NT2/D1 (cell line): ENCODE data around the gene TMEM252.

ENCODE experiments used
- DNase-seq: peaks from one replicate; pipeline ENCODE4 v3.0.0-alpha.2; 2011; ENCODE audit warnings: low read depth, low spot score
- H3K27me3 ChIP-seq: 2 replicates; pipeline ENCODE4 v1.6.0; 2011; ENCODE audit warnings: mild to moderate bottlenecking; ENCODE audit not compliant: insufficient read length, insufficient read depth
- H3K36me3 ChIP-seq: 2 replicates; pipeline ENCODE4 v1.6.1; 2011; ENCODE audit warnings: mild to moderate bottlenecking, low read length, mixed read lengths; ENCODE audit not compliant: insufficient read depth, insufficient read length
- H3K4me1 ChIP-seq: 2 replicates; pipeline ENCODE4 v1.5.1; 2011; ENCODE audit not compliant: insufficient read depth, insufficient read length
- H3K4me3 ChIP-seq: 2 replicates; pipeline ENCODE4 v1.5.1; 2011; ENCODE audit warnings: low read depth; ENCODE audit not compliant: insufficient read length
- H3K9ac ChIP-seq: 2 replicates; pipeline ENCODE4 v1.6.0; 2011; ENCODE audit warnings: low read depth; ENCODE audit not compliant: insufficient read length
- H3K9me3 ChIP-seq: 2 replicates; pipeline ENCODE4 v1.5.1; 2011; ENCODE audit warnings: mild to moderate bottlenecking, low read length; ENCODE audit not compliant: insufficient read depth
- SUZ12 ChIP-seq: IDR thresholded peaks from 2 replicates; pipeline ENCODE4 v1.6.1; 2011; ENCODE audit not compliant: insufficient read length, insufficient read depth; ENCODE audit errors: extremely low read depth
- YY1 ChIP-seq: IDR thresholded peaks from 2 replicates; pipeline ENCODE4 v1.6.1; 2011; ENCODE audit not compliant: insufficient read length, insufficient read depth
- ZNF274 ChIP-seq: IDR thresholded peaks from 2 replicates; pipeline ENCODE4 v1.6.1; 2011; ENCODE audit warnings: mild to moderate bottlenecking, low read depth, low read length

Gene TMEM252

DNA sequence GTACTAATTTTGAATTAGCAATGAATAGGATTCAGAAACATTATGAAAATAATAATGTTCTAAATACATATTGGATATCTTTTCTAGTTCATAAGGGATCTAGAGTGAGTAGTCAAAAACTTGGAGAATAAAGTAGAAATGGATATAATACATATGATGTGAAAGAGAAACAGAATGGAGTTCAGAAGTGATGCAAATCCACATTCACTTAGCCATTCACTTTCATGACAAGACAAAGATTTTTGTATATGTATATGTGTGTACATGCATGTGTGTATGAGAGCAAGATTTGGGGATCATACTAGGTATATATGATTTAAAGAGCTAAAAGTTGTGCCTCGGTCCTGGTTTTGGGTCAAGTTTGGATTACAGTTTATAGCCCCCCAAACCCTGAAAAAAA, 34.1 kb downstream of the TMEM252 start:
- TF ChIP-seq SUZ12 (no peak), ZNF274 (no peak), YY1 (no peak)
- H3K4me3 ChIP-seq: no peak overlapping the region
- H3K9me3 ChIP-seq: peaks cover 7% of the 10 kb centered on the region
- H3K9ac ChIP-seq: no peak overlapping the region
- H3K27me3 ChIP-seq: peaks cover 94% of the 10 kb centered on the region
- no peaks in the 10 kb centered on the region for H3K4me1 ChIP-seq
- no peaks in the 10 kb centered on the region for H3K36me3 ChIP-seq
- DNase-seq: no peak

DNA sequence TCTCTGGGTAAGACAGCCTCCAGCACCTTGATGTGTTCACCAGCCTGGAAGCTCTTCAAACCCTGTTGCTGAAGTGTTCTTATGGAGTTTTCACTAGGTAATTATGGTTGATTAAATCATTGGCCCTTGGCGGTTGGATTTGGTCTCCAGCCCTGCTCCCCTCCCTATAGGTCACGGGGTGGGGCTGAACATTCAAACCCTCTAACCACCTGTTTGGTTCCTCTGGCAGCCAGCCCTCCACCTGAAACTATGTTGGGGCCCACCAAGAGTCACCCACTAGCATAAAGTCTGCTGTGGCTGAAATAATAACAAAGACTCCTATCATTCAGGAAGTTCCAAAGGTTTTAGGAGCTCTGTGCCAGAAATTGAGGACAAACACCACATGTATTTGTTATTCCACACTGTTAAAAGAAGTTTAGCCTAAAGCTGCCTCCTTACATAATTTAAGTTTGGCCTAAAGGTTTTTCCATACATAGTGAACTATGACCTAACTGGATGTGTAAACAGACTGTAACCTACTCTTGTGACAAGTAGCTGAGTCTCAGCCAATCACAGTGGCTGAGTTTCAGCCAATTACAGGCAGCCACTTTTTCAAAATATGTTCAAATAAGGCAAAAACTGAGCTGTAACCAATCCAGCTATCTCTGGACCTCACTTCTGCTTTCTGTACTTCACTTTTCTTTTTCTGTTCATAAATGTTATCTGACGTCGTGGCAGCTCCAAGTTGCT, 34.8 kb downstream of the TMEM252 start:
- no peaks in the 10 kb centered on the region for H3K36me3 ChIP-seq
- no peak overlapping the region for H3K9ac ChIP-seq
- DNase-seq: no peak
- H3K4me1 ChIP-seq: no peaks in the 10 kb centered on the region
- H3K9me3 ChIP-seq: peaks cover 6% of the 10 kb centered on the region
- TF ChIP-seq SUZ12 (no peak), YY1 (no peak), ZNF274 (no peak)
- H3K27me3 ChIP-seq: peaks cover 94% of the 10 kb centered on the region
- H3K4me3 ChIP-seq: no peak overlapping the region

DNA sequence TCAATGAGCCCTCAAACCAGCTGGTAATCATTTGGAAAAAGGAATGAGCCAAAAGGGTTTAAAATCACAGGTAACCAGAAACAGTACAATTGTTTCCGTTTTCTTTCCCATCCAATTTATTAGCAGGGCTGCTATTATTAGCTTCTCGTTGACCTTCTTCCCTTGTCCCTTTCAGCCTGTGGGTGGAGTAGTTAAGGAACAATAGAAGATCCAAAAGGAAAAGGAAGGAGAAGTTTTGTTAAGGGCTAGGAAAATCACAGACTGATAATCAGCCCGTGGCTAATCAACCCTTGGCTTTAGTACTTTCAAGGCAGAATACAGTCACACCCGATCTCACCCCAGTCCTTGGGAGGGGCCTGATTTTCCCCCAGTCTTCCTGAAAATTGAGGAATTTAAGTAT, 38.4 kb downstream of the TMEM252 start:
- Histone ChIP-seq H3K4me3 (no peak overlapping the region), H3K9ac (no peak overlapping the region), H3K9me3 (no peaks in the 10 kb centered on the region), H3K36me3 (no peaks in the 10 kb centered on the region), H3K4me1 (no peaks in the 10 kb centered on the region), H3K27me3 (peaks cover 94% of the 10 kb centered on the region)
- TF ChIP-seq YY1 (no peak), SUZ12 (no peak), ZNF274 (no peak)
- no peak for DNase-seq

DNA sequence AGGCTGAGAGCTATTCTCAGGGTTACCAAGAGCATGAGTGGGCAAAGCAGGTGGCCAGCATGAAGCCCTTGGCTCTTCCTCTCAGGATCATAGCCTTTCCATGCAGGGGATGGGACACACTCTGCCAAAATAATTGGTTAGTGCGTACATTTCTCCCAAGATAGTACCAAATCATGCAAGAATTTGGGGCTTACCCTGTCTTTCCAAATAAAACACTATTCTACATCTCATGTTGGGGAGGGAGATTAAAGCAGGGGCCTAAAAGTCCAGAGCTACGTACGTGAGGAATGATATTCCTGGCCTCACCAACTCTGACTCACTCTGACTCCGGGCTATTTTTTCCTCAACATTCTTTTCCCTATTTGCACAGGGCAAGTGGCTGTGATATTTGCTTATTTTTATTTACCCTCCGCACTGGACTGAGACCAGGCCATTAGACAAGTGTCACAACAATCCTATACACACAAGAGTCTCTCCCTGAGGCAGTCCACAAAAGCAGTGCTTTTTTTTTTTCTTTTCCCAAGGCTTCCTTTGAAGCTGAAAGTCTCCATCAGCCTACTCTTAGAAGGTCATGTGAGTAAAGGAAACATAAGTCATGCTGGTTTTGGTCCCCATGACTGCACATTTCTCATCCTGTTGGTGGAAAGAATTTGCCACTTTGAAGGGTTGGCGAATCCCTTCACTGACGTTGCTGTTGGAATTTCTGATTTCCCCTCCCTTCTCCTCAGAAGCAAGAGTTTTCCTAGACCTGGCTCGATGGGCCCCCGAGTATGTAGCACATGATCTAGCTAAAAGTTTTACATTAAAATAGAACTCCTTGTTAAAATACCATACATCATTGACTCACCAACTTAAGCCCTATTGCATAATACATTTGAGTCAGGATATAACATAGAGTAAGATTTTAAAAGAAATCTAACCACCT, 40.0 kb downstream of the TMEM252 start:
- DNase-seq: no peak
- no peaks in the 10 kb centered on the region for H3K36me3 ChIP-seq
- TF ChIP-seq SUZ12 (no peak), YY1 (no peak), ZNF274 (no peak)
- H3K4me3 ChIP-seq: no peak overlapping the region
- H3K4me1 ChIP-seq: no peaks in the 10 kb centered on the region
- H3K9ac ChIP-seq: no peak overlapping the region
- no peaks in the 10 kb centered on the region for H3K9me3 ChIP-seq
- H3K27me3 ChIP-seq: peaks cover 90% of the 10 kb centered on the region

DNA sequence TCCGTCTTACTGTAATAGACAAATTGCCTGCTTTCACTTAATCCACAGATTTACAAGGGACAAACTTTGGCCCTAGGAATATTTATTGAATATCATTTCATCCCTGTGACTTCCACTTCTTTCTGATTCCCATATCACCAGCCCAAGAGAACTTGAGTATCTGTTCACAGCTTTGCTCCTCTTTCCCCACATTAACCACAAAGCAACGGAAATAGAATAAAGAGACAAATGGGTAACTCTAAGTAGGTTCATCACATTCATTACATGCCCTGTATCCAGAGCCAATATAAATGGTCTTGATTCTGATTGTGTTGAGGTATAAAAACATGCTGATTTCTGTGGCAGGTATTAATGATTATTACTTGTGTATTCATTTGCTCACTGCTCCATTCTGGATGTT, 41.9 kb downstream of the TMEM252 start:
- no peak overlapping the region for H3K9ac ChIP-seq
- no peaks in the 10 kb centered on the region for H3K9me3 ChIP-seq
- no peak for DNase-seq
- no peaks in the 10 kb centered on the region for H3K4me1 ChIP-seq
- peaks cover 83% of the 10 kb centered on the region for H3K27me3 ChIP-seq
- TF ChIP-seq YY1 (no peak), ZNF274 (no peak), SUZ12 (no peak)
- H3K4me3 ChIP-seq: no peak overlapping the region
- H3K36me3 ChIP-seq: no peaks in the 10 kb centered on the region

DNA sequence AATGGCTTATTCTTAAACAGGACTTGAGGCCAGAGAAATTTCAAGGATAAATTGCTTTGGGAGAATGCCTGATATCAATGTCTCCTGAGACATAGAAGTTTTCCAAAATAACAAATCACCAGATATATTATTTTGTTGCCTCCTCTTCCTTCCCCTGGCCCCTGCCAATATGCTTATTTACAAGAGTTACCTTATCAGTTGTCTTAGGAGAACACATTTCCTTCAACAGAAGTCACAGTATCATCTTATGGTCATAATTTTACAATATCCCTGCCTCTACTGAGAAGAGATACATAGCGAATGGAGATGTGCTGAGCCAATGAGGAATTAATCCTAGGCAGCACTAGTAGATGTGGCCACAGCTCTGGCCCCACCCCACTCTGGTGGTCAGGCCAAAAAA, 43.1 kb downstream of the TMEM252 start:
- no peak overlapping the region for H3K9ac ChIP-seq

DNA sequence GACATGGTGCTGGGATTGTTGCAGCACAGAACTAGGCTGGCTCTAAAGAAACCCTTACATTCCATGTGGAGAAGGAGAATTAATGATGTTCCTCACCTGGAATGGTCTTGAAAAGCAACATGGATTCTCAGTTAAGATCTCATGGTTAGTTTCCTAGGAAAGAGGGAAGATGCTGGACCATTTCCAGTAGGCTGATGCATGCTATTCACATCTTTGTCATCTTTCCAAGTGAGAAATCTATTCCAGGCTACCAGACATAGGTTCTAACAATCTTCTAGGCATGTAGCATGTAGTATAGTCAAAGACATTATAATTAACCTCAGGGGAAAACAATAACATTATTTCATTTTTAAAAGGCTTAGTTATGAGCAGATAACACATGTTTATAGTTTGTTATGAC, 44.3 kb downstream of the TMEM252 start:
- no peaks in the 10 kb centered on the region for H3K36me3 ChIP-seq
- no peaks in the 10 kb centered on the region for H3K9me3 ChIP-seq
- TF ChIP-seq SUZ12 (no peak), ZNF274 (no peak), YY1 (no peak)
- peaks cover 64% of the 10 kb centered on the region for H3K27me3 ChIP-seq
- no peak overlapping the region for H3K4me3 ChIP-seq
- DNase-seq: no peak
- no peaks in the 10 kb centered on the region for H3K4me1 ChIP-seq
- H3K9ac ChIP-seq: no peak overlapping the region

More for the DNA sequence above, 43.1 kb downstream of the TMEM252 start:
- H3K36me3 ChIP-seq: no peaks in the 10 kb centered on the region
- DNase-seq: no peak
- H3K27me3 ChIP-seq: peaks cover 77% of the 10 kb centered on the region
- TF ChIP-seq ZNF274: no peak
- TF ChIP-seq SUZ12: no peak
- no peak for TF ChIP-seq YY1
- H3K4me3 ChIP-seq: no peak overlapping the region
- H3K9me3 ChIP-seq: no peaks in the 10 kb centered on the region
- H3K4me1 ChIP-seq: no peaks in the 10 kb centered on the region
